HG02981 (cell line): ENCODE data around the gene CDK4.
A peak's percentile ranks its signal among the peaks of the same experiment; 100 is the strongest.
"Not testable (repeated sequence)": the region's sequence is repeated elsewhere in the genome, so short reads cannot be mapped to it uniquely, and the experiment has no call there.

Experiments used
- ATAC-seq: cut with Tn5 transposase; IDR thresholded peaks from one replicate; pipeline ENCODE4 v1.9.1; 2021; ENCODE audit warnings: mild to moderate bottlenecking, moderate library complexity; ENCODE audit not compliant: unreplicated experiment

CDK4 gene

DNA sequence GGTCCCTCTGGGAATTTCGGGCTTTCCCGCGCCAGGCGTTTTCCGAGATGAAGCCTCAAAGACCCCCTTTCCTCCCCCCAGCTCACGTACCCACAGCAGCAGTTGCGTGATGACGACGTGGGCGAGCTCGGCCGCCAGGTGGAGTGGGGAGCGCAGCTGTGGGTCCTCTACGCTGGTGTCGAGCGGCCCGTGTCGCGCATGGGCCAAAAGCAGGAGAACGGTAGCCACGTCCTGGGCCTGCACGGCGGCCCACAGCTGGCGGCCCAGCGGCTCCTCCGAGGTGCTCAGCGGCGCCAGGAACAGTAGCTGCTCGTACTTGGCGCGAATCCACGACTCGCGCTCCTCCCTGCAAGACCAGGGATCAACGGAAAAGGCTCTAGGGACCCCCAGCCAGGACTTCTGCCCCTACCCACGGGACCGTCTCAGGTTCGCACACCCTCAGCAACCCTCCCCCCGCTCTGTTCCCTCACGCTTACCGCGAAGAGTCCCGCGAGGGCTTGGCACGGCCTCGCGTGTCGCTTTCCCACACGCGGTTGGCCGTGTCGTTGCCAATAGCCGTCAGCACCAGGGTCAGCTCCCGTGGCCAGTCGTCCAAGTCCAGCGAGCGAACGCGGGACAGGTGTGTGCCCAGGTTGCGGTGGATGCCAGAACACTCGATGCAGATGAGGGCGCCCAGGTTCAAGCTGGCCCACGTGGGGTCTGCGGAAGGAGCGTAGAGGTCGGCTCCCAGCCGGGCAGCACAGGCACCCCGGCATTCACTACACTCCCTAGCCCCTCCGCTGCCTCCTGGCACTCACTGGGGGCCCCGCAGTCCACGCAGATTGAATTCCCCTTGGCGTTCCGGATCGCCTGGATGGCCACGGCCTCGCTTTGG lies 25.0 kb downstream of the CDK4 start:
- ATAC-seq, result no peak

DNA sequence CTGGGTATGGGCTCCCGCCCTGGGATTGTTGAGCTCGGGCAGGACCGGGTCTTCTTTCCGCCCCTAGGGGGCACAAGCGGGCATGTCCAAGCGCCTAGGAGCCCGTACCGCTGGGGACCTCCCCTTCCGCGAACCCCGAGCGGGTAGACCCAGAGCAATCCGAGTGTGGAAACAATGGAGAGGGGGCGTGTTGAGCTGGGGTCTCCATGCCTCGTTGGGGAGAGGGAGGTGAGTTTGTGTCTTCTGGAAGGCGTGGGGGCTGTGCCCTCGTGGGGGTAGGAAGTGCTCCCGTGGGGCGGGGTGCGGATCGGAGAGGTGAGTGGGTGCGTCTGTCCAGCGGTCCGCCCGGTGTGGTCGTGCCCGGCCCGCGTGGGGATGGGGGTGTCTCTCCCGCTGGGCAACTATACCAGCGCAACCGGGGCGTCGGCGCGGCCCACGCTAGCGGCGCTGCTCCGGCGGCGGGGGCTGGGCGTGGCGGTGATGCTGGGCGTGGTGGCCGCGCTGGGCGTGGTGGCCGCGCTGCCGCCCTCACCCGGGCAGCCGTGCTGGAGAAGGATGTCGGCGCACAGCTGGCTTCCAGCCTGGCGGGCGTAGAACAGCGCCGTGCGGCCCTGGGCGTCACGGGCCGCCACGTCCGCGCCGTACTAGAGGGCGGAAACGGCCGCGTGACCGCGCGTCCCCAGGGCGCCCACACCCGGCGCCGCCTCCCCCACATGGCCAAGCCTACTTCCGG lies 25.8 kb downstream of the CDK4 start:
- ATAC-seq, result peak; percentile 46

DNA sequence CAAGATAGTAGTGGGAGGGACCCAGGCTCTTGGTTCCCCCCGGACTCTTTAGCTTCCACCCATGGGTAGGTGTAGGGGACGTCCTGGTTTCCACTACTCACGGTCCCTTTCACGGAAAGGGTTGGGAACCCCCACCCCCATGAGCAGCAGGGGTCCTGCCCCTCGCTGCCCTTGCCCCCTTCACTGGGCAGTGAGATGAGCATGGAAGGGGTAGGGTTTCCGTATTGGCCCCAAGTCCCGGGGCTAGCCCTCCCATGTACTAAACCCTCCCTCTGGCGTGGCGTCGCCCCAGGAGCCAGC lies 26.3 kb downstream of the CDK4 start:
- no peak for ATAC-seq

DNA sequence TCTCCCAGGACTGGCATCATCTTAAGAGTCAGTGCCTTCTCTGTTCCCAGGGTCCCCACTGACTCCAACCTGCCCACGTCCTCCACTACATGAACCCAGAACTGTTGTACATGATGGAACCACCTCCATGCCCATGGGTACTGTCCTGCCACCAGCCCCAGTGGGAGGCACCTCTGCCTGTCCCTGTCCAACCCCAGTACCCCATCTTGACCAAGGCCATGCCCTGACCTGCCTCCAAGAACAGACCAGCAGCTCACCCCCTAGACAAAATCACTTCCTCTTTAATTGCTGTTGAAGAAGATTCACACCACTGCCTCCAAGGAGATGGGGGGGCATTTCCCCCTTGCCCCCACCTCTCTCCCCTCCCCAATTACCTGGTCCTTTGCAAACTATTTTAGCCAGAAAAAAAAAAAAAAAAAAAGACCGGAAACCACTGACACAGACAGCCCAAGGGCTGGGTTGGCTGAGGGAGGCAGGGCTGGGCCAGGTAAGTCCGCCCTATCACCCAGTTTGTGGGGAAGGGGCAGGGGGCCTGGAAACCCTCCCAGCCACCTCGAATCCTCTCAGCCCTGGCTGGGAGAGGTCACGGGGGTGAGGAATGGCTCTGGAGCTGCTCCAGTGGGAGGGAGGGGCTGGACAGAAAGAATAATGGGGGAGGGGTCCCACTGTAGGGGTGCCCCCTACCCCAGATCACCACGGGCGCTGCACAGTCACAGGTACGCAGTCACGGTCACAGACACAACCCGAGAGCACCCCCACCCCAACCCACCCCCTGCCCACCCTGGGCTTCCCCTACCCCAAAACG lies 27.0 kb downstream of the CDK4 start:
- ATAC-seq, result no peak

DNA sequence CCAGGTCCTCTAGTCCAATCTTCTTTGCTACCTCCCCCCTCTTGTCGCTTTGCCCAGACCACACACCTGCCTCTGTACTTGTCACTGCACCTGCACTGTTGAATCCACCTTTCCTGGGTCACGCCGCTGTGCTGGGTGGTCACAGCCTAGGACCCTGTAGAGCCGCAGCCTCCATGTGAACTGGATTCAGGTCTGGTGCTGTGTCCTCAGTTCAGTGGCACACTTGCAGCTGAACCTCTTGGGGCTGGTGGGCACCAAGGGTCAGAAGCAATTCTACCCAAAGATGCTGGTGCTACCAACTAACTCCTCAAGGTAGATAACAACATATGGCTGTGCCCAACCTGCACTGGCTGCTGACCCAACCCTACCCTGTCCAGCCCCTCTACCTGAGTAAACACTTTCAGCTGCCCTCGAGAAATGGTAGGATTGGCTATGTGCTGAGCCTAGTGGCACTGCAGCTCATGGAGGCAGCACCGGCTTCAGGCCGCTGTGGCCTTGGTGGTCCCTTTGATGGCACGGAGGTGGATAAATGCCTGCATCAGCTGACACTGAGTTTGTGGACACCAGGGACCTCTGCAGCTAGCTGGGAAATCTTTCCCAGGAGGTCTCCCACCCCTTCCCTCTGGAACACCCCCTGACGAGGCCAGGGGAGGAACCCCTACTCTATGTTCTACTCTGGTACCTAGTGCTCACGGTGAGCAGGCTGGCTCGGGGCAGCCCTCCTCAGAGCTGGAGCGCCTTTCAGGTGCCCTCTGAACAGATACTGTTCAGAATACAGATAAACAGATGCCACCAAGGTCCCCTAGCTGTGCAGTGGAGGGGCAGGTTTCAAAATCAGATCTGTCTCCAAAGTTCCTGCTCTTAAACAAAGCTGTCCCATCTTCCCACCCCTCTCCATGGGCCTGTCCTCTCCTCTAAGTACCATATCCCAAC lies 27.8 kb downstream of the CDK4 start:
- no peak for ATAC-seq

DNA sequence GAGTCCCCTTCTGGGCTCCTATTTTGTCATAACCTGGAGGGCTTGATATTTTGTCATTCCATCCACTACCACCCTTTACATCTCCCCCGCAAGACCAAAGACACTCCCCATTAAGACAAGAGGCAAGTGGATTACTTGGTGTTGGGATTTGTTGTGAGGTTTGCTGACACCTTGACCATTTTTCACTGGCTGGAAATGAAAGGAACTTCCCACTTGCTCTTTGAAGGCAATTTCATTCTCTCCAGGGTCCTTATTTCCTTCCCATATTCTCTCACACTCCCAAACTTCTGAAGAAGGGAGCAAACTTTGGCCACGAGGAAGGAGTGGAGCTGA lies 28.5 kb downstream of the CDK4 start:
- ATAC-seq, result no peak

DNA sequence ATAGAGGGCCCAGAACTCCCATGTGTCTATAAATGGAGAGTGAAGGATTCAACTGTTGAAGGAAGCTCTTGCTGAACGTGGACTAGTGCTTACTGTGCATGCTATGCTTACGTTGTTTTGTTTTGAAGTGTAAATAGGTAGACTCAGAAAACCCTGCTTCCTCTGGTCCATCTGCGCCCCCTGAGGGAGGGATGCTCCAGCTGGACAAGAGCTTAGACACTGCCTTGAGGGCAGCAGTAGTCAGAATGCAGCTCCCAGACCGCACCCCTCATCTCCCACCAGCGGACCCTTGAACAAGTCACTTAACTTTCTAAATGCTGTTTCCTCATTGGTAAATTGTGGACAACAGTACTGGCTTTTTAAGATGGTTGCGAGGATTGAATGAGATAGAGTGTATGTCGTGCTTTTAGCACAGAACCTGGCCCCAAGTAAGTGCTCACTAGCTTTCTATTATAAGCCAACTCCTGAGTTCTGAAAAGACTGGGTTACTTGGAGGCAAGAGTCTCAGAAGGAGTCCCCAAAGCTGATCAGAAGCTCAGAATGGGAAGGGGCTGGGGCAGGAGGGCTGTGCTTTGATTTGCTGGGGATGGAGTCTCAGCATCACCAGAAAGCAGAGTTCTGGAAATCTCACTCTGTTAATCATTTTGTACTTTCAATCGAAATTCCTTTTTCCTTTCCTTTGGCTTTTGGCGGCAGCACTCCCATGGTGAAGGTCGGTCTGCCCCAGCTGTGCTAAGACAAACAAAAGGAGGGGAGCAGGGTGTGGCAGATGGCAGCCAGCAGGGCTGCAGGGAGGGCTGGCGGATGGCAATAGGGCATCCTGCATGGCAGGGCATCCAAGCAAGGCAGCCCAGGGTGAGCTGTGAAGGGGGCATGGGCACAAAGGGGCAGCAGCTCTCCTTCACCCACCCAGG lies 29.1 kb downstream of the CDK4 start:
- ATAC-seq, result no peak

DNA sequence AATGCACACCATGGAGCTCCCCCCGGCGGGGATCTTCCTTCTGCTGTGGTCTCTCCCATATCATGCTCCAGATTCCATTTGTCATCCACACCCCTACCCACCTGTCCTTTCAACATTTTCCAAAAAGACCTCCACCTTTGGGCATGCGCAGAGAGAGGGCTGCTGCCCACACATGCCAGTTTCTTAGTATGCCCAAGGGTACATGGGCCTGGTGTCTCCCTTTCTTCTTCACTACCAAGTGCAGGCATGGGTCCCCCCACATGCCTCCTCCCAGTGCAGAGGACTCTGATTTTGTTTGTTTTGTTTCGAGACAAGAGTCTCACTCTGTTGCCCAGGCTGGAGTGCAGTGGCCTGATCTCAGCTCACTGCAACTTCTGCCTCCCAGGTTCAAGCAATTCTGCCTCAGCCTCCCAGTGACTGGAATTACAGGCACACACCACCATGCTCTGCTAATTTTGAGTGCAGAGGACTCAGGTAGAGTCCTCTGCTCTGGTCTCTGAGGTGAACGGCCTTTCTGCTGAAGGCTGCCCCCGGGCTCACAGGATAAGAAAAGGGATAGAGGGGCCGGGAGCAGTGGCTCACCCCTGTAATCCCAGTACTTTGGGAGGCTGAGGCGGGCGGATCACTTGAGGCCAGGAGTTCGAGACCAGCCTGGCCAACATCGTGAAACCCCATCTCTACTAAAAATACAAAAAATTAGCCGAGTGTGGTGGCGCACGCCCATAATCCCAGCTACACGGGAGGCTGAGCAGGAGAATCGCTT lies 30.1 kb downstream of the CDK4 start:
- not testable (repeated sequence) for ATAC-seq

DNA sequence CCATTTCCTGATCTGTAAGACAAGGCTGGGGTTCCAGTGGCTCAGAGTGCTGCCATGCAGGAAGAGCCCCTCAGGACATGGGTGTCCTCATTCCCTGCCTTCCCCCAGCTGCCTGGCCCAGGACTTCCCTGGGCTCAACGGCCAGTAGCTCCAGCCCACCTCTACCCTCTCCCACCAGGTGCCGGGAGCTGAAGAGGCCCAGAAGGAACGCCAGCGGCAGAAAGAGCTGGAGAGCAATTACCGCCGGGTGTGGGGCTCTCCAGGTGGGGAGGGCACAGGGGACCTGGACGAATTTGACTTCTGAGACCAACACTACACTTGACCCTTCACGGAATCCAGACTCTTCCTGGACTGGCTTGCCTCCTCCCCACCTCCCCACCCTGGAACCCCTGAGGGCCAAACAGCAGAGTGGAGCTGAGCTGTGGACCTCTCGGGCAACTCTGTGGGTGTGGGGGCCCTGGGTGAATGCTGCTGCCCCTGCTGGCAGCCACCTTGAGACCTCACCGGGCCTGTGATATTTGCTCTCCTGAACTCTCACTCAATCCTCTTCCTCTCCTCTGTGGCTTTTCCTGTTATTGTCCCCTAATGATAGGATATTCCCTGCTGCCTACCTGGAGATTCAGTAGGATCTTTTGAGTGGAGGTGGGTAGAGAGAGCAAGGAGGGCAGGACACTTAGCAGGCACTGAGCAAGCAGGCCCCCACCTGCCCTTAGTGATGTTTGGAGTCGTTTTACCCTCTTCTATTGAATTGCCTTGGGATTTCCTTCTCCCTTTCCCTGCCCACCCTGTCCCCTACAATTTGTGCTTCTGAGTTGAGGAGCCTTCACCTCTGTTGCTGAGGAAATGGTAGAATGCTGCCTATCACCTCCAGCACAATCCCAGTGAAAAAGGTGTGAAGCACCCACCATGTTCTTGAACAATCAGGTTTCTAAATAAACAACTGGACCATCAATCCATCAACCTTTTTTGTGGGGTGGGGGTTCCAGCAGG lies 31.2 kb downstream of the CDK4 start:
- no peak for ATAC-seq

DNA sequence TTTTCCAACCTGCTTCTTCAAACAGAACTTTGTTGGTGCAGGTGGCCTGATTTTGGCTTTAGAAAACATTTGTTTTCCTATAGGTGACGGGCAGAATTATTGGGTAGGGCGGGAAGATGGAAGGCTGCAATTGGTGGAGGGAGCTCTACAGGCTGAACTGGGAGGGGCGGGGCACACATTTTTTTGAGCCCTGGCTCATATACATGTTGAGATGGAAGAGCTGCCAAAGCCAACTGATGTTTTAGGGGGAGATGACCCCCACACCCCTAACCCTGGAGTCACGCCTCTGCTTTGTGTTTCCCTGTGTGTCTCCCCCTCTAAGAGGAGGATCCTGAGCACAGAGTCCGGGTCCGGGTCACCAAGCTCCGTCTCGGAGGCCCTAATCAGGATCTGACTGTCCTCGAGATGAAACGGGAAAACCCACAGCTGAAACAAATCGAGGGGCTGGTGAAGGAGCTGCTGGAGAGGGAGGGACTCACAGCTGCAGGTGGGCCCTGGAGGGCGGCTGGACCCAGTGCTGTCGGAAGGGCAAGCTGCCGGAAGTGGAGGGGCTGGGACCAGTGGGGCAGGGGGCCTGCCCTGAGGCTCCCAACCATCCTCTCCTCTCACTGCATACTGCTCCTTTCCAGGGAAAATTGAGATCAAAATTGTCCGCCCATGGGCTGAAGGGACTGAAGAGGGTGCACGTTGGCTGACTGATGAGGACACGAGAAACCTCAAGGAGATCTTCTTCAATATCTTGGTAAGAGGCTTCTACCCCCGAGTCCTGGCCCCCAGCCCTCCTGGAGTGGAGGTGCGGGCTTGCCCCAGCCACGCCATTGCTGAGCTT lies 32.1 kb downstream of the CDK4 start:
- no peak for ATAC-seq

DNA sequence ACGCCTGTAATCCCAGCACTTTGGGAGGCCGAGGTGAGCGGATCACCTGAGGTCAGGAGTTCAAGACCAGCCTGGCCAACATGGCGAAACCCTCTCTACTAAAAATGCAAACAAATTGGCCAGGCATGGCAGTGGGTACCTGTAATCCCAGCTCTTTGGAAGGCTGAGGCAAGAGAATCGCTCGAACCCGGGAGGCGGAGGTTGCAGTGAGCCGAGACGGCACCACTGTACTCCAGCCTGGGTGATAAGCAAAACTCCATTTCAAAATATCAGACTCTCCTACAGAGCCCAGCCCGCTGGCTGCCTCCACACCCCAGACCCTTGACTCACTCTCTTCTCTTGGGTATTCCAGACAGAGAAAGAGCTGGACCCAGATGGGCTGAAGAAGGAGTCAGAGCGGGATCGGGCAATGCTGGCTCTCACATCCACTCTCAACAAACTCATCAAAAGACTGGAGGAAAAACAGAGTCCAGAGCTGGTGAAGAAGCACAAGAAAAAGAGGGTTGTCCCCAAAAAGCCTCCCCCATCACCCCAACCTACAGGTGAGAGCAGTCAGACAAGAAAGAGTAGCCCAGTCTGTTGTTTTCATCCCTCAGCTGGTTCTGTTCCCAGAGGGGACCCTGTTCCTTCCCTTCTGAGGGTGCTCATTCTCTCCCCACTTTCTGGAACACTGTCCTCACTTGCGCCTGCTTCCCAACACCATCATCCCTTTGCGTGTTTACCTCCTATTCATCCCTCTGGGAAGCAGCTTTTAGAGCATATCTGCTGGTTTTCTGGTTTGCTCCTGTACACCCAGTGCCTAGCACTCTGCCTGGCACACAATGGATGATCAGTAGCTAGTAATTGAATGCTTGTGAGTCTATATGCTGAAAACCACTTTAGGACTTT lies 33.2 kb downstream of the CDK4 start:
- no peak for ATAC-seq

DNA sequence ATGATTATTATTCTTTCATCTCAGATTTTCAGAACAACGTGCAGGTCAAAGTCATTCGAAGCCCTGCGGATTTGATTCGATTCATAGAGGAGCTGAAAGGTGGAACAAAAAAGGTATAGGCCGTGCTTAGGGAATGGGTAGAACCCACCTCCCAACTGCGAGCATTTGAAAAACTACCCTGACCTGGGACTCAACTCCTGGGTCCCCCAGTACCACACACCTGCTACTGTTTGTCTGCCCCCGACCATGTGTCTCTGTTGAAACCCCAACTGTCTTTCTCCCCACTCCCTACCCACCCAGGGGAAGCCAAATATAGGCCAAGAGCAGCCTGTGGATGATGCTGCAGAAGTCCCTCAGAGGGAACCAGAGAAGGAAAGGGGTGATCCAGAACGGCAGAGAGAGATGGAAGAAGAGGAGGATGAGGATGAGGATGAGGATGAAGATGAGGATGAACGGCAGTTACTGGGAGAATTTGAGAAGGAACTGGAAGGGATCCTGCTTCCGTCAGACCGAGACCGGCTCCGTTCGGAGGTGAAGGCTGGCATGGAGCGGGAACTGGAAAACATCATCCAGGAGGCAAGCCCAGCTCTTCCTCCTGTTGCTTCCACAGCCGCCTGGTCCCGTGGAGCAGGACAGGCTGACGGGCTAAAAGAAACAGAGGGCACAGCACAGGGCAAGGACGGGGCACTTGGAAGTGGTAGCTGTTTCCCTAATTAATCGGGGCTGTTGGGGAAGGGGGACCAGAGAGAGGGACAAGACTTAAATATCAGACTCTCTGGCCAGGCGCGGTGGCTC lies 34.1 kb downstream of the CDK4 start:
- no peak for ATAC-seq

DNA sequence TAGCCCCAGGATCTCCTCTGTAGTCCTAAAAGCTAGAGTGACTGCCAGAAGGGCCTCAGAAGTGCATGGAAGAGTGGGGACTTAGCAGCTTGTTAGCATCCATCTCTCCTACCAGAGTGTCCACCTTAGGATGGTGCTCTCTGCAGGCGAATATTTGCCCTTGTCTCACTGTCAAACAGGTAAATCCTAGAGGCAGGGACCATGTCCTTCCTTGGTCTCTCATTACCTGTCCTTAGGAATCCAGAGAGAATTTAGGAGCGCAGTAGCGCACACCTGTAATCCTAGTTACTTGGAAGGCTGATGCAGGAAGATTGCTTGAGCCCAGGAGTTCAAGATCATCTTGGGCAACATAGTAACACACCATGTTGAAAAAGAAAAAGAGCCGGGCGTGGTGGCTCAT lies 35.0 kb downstream of the CDK4 start:
- ATAC-seq, result no peak

DNA sequence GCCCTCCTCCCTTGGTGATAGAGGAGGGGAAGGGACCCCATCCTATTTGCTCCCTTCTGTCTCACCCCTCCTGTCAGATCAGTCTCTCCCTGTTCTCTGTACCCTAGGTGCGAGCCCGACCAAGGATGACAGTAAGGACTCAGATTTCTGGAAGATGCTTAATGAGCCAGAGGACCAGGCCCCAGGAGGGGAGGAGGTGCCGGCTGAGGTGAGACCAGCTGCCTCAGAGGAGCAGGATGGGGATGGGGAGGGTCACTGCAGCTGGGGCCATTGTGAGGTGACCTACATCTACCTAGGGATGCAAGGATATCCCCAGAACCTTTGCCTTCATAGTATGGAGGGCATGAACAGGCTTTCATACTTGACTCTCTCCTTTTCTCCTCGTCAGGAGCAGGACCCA lies 35.8 kb downstream of the CDK4 start:
- ATAC-seq, result no peak

DNA sequence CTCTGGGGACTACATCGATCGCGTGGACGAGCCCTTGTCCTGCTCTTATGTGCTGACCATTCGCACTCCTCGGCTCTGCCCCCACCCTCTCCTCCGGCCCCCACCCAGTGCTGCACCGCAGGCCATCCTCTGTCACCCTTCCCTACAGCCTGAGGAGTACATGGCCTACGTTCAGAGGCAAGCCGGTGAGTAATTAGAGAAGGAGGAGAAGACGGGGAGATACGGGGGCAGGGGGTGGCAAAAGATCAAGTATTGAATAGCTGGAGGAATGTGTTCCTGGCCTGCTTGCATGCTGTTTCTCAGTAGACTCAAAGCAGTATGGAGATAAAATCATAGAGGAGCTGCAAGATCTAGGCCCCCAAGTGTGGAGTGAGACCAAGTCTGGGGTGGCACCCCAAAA lies 36.3 kb downstream of the CDK4 start:
- ATAC-seq, result no peak
